Adipocyte (in vitro differentiated cells): Measurements from ENCODE around the gene PRPF18.

Experiments used
- DNase-seq: peaks from one replicate; pipeline ENCODE4 v3.0.0-alpha.2; 2015; ENCODE audit warnings: low read depth
- H3K27me3 ChIP-seq: replicated peaks from 2 replicates; pipeline ENCODE4 v1.7.0; 2013; ENCODE audit warnings: mild to moderate bottlenecking, low read length, moderate library complexity; ENCODE audit not compliant: control insufficient read depth, insufficient read depth
- H3K36me3 ChIP-seq: 2 replicates; pipeline ENCODE4 v1.7.0; 2013; ENCODE audit warnings: low read length, mild to moderate bottlenecking, moderate library complexity; ENCODE audit not compliant: control insufficient read depth, insufficient read depth, severe bottlenecking
- H3K4me1 ChIP-seq: 2 replicates; pipeline ENCODE4 v1.7.0; 2013; ENCODE audit warnings: mild to moderate bottlenecking, low read length, moderate library complexity; ENCODE audit not compliant: control insufficient read depth, insufficient read depth
- H3K4me3 ChIP-seq: 2 replicates; pipeline ENCODE4 v1.7.0; 2013; ENCODE audit warnings: mild to moderate bottlenecking, low read length, moderate library complexity
- H3K9ac ChIP-seq: 2 replicates; pipeline ENCODE4 v1.7.0; 2013; ENCODE audit warnings: mild to moderate bottlenecking, low read length, moderate library complexity
- H3K9me3 ChIP-seq: 2 replicates; pipeline ENCODE4 v1.7.0; 2013; ENCODE audit warnings: mild to moderate bottlenecking, low read length, moderate library complexity; ENCODE audit not compliant: control insufficient read depth

Gene PRPF18

DNA sequence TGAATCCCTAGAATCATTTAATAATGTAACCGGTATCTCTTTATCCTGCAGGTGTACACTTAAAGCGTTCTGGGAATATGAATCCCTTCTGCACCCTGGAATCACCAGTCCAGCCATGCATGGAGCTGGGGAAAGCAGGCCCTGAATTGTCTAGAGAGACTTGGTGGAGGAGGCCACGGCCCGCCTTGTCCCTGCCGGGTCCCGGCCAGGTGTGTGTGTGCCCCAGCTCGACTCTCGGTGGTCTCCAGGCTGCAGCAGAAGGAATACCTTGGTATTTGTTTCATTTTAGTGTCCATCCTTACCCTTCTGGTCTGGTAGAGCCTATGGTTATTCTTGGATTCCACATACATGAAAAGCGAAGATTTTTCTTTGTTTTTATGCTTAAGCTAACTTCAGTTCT is 58.1 kb downstream of the PRPF18 start:
- Histone ChIP-seq H3K9ac (no peak overlapping the region), H3K27me3 (no peaks in the 10 kb centered on the region), H3K9me3 (peaks cover 10% of the 10 kb centered on the region), H3K4me3 (no peak overlapping the region), H3K4me1 (peaks cover 6% of the 10 kb centered on the region), H3K36me3 (peaks cover 86% of the 10 kb centered on the region)
- no peak for DNase-seq

DNA sequence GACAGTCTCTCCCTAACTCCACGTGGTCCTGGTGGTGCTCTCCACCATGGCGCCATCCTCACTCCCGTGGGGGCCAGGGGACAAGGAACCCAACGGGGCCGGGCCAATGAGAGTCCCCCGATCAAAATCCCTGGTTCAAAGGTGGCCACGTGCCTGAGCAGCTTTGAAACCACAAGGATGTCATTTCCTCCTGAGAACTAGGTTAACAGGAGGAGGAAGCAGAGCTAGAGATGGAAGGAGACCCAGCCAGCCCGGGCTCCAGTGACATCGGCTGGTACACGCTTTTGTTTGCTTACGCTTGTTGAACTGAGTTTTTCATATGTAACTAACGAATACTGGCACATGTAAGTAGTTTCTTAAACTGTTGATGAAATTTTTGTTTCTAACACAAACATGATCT is 61.7 kb downstream of the PRPF18 start:
- H3K4me1 ChIP-seq = peaks cover 6% of the 10 kb centered on the region
- no peaks in the 10 kb centered on the region for H3K9me3 ChIP-seq
- no peak for DNase-seq
- H3K4me3 ChIP-seq = no peak overlapping the region
- no peaks in the 10 kb centered on the region for H3K27me3 ChIP-seq
- peaks cover 93% of the 10 kb centered on the region for H3K36me3 ChIP-seq
- H3K9ac ChIP-seq = no peak overlapping the region

DNA sequence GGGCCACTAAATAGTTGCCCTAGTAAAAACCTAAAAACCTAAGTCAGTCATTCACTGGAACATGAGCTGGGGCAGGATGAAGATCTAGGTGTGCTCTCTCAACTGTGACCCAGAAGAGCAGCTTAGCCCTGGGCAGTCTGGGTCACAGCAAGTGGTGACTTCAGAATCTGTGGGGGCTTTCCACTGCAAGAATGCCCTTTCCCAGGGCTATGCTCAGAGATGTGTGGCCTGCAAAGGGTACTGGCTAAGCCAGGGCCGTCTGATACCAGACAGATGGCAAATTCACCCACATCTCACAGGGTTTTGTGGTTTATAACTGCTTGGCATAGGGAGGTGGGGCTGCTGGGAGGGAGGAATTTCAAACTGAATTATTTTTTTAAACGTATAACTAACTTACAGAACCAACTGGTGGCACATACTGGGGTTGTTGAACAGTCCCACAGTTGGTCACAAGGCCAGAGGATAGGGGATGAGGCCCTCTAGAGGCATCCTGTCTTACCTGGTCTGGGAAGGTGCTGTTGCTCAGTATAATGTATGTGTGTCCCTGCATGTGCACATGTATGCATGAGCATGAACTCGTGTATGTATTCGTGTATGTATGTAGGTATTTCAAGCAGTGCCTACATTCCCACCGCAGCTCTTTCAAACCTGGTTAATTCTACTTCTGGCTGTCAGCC is 63.2 kb downstream of the PRPF18 start:
- no peak overlapping the region for H3K9ac ChIP-seq
- no peaks in the 10 kb centered on the region for H3K27me3 ChIP-seq
- no peak for DNase-seq
- no peaks in the 10 kb centered on the region for H3K9me3 ChIP-seq
- H3K4me1 ChIP-seq = peaks cover 6% of the 10 kb centered on the region
- H3K36me3 ChIP-seq = peaks cover 100% of the 10 kb centered on the region
- H3K4me3 ChIP-seq = no peak overlapping the region

DNA sequence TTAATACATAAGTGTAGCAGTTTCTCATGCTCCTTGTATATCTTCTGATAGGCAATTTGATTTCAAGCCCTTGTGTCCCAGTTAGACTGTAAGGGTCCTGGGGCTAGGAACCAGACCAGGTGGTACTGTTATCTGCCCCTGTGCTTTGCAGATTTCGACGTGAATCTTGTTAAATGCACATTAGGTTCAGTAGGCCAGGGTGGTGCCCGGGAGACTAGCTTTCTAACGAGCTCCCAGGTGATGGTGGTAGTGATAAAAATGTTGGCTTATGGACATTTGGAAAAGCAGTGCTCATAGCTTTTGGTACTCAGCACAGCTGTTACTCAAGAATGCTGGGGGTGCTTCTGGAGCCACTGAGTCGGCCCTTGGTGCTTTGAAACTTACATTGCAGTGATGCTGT is 64.2 kb downstream of the PRPF18 start:
- DNase-seq = no peak
- no peak overlapping the region for H3K4me3 ChIP-seq
- no peak overlapping the region for H3K9ac ChIP-seq
- peaks cover 6% of the 10 kb centered on the region for H3K4me1 ChIP-seq
- no peaks in the 10 kb centered on the region for H3K9me3 ChIP-seq
- H3K36me3 ChIP-seq = peaks cover 100% of the 10 kb centered on the region
- no peaks in the 10 kb centered on the region for H3K27me3 ChIP-seq

DNA sequence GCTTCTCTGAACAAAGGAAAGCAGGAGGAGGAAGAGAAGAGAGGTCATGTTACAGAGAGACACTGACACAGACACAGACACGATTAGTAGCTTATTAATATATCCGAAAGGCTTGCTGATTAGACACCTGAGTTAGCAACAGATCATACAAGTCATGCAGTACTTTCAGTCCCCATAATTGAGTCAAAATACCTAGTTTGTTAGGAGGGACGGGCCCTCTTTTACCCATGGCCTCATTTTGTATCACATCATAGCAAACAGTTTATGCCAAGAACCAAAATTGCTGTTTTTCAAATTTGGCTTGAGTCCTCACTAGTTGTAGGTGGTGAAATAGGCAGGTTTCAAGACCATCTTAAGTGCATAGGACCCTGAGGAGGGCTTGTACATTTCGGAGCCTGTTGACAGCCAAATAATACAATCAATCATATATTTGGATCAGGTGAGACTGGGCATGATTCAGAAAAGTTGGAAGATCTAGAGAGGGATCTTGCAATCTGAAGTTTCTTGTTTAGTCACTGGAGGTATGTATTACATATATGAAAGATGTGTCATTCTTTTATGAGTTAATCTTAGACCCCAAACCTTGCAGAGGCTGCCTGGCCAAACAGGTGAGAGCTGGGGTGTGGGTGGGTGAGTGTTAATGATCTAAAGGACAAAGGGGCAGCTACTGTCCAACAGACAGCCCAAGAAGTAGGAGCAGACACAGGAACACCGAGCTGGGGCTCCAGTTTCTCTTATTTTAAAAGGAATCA is 65.4 kb downstream of the PRPF18 start:
- Histone ChIP-seq H3K36me3 (peaks cover 97% of the 10 kb centered on the region), H3K4me3 (no peak overlapping the region), H3K27me3 (no peaks in the 10 kb centered on the region), H3K4me1 (peaks cover 6% of the 10 kb centered on the region), H3K9ac (no peak overlapping the region), H3K9me3 (no peaks in the 10 kb centered on the region)
- DNase-seq = no peak

DNA sequence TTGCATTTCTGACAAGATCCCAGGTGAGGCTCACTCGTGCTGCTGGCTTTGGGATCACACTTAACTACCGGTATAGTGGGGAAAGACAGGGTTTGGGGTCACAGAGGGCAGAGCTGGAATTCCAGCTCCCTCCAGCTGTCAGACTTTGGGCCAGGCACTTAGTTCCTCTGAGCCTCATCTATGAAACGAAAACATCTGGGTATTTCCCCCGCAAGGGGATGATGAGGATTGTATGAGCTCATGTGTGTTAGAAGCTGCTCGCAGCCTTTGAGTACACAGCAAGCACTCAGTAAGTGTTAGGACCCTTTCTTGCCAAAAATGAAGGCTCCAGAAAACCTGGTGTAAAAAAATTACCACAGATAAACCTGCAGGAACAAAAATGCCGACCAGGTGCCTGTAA is 66.1 kb downstream of the PRPF18 start:
- DNase-seq = no peak
- H3K27me3 ChIP-seq = no peaks in the 10 kb centered on the region
- peaks cover 94% of the 10 kb centered on the region for H3K36me3 ChIP-seq
- H3K4me1 ChIP-seq = peaks cover 6% of the 10 kb centered on the region
- no peak overlapping the region for H3K9ac ChIP-seq
- H3K4me3 ChIP-seq = no peak overlapping the region
- H3K9me3 ChIP-seq = no peaks in the 10 kb centered on the region

DNA sequence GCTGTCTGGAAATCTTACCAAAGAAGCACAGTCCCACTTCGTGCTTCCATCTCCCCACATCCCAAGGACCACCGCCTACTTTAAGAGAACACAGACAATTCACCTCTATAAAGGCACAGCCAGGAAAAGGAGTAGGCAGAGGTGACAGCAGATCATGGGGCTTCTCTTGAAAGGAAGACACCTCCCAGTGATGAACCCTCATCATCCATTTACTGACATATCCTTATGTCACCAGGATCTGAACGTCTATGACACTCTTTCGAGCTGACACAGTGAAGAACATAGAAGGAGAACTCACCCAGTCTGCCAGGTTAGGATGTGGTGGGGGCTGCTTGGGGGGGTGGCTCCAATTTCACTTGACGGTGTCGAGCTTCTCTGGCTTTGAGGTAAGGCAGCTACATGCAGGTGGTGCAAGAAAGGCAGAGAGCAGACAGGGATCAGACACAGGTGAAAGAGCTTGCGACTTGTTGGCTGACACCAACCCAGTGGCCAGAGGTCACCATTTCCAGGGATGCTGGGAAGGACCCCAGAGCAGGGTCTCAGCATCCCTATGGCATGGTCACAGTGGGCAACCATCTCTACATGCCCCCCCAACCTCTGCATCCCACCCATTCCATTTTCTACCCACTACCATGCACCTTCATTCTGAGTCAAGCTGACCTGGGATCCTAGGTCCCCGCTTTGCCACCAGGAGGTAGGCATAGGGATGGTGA is 67.5 kb downstream of the PRPF18 start:
- Histone ChIP-seq H3K9ac (no peak overlapping the region), H3K4me1 (peaks cover 6% of the 10 kb centered on the region), H3K36me3 (peaks cover 91% of the 10 kb centered on the region), H3K27me3 (no peaks in the 10 kb centered on the region), H3K9me3 (no peaks in the 10 kb centered on the region), H3K4me3 (no peak overlapping the region)
- no peak for DNase-seq

DNA sequence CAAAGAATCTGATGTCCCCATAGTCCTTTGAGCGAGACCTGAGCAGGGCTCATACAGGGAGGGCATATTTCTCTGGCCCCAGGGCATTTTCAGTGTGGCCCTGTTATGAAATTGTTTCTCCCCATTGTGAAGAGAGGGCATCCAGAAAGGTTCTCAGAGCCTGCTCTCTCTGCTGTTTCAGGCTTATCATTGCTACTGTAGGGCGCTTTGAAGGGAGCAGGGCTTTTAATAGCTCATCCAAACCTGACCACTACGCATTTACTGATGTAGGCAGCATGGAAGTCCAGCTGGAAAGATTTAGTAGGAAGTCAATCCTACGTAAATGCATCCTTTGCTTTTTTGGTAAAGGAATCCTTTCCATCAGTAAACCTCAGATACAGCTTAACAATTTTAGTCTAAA is 68.1 kb downstream of the PRPF18 start:
- no peaks in the 10 kb centered on the region for H3K9me3 ChIP-seq
- no peak overlapping the region for H3K9ac ChIP-seq
- H3K4me1 ChIP-seq = peaks cover 11% of the 10 kb centered on the region
- H3K4me3 ChIP-seq = no peak overlapping the region
- DNase-seq = no peak
- no peaks in the 10 kb centered on the region for H3K27me3 ChIP-seq
- H3K36me3 ChIP-seq = peaks cover 88% of the 10 kb centered on the region

DNA sequence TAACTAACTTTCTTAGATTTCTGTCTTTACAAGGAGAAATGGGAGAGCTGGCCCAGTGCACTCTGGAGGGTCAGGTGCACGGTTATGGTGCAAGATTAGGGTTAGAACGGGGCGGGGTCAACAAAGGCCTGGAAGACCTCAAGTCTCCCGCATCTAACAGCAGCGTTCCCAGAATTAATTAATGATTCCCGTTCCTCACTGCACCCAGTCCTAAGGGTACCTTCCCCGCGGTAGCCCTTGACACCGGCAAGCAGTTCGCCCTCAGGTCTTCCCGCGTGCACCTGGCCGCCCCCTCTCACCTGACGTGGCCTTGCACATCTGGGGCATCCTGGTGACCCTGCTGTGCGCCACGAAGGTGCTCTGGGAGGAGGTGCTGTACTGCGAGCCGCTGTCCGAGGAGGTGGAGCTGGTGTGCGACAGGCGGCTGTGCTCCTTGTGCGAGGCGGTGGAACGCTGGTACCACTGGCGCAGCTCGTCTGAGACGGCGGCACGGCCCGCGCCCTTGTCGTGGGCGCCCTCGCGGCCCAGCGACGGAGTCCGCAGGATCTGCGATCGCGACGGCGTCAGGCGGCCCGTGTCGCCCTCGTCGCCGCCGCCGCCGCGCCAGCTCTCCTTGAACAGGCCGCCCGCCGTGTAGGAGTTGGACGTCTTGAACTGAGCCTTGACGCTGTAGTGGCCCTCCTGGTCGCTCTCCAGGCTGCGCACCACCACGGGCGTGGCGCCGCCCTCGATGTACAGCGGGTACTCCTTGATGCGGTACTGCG is 69.8 kb downstream of the PRPF18 start:
- peaks cover 20% of the 10 kb centered on the region for H3K4me1 ChIP-seq
- no peak overlapping the region for H3K4me3 ChIP-seq
- no peak overlapping the region for H3K9ac ChIP-seq
- no peaks in the 10 kb centered on the region for H3K9me3 ChIP-seq
- DNase-seq = no peak
- no peaks in the 10 kb centered on the region for H3K27me3 ChIP-seq
- peaks cover 86% of the 10 kb centered on the region for H3K36me3 ChIP-seq

DNA sequence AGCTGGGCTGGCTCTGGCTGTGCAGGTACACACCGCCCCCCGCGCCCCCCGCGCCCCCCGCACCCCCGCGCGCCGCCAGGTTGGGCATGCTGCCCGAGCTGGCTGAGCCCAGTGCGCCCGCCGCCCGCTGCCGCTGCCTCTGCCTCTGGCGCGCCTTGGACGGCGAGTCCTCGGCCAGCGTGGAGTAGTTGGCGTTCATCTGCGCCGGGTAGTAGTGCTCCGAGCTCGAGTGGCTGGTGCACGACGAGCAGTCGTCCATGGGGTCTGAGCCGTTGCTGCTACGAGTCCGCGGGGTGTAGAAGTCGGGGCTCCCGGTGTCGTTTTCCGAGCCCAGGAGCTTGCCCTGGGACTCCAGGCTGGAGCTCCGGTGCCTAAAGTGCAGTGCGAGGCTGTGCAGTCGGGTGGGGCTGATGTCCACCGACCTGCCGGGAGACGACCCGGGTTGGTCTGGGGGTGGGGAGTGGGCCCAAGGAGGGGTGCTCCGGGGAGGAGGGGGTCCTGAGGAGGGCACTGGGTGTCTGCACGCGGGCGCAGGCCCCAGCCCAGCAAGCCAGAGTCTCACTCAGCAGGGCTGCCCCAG is 70.4 kb downstream of the PRPF18 start:
- Histone ChIP-seq H3K27me3 (no peaks in the 10 kb centered on the region), H3K9me3 (no peaks in the 10 kb centered on the region), H3K4me3 (no peak overlapping the region), H3K36me3 (peaks cover 85% of the 10 kb centered on the region), H3K9ac (no peak overlapping the region), H3K4me1 (peaks cover 20% of the 10 kb centered on the region)
- no peak for DNase-seq
